Measurements from ENCODE around the gene RCC2. TPM values are rescaled to one million over a fixed set of nuclear protein-coding genes. Genes with fewer than 3 reads are reported as not detected.

RCC2 gene
- total RNA-seq, 1 donor from 2014 or later, result 72.0 TPM

GRCh38 chr1:17375651-17376050, 63.8 kb downstream of the RCC2 start:
- DNase-seq (ENCODE audit: low read depth in 2 of 2), result no peak

GRCh38 chr1:17372955-17373354, 66.5 kb downstream of the RCC2 start:
- no peak for DNase-seq (ENCODE audit: low read depth in 2 of 2)

DNA sequence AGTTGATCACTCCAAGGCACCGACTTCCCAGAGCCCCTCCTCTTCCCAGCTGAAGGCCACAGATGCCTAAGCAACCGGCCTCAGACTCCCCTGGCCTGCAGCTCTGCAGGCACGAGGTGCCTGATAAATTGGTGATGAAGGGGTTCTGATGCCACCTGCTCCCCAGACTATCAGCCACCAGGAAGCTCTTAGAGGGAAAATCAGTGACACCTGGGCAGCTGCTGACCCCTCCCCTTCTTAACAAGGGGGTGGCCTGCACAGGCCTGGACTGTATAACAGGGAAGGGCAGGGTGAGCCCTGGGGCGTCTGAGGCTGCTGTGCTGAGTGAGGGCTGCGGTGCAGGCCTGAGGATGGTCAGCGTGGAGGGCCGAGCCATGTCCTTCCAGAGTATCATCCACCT, 67.6 kb downstream of the RCC2 start, which contains the start of gene PADI6:
PADI6 (plus strand) TSS at position 301 of the 400 bp plus-strand sequence; CDS start at position 351, 50 bp downstream.
- no peak for DNase-seq (ENCODE audit: low read depth in 2 of 2)

DNA sequence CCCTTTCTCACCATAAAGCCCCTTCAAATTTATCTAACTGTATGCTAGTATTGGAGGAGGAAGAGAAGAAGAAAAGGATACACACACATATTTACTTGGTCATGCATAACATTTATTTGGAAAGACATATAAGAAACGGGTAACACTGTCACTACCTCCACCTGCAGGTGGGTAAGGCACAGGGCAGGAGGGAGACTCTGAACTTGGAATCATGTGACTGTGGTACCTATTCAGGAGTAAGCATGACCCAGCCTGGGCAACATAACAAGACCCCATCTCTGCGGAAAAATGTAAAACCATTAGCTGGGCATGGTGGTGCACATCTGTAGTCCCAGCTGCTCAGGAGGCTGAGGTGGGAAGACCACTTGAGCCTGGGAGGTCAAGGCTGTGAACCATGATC, 68.9 kb downstream of the RCC2 start:
- DNase-seq (ENCODE audit: low read depth in 2 of 2), result no peak

DNA sequence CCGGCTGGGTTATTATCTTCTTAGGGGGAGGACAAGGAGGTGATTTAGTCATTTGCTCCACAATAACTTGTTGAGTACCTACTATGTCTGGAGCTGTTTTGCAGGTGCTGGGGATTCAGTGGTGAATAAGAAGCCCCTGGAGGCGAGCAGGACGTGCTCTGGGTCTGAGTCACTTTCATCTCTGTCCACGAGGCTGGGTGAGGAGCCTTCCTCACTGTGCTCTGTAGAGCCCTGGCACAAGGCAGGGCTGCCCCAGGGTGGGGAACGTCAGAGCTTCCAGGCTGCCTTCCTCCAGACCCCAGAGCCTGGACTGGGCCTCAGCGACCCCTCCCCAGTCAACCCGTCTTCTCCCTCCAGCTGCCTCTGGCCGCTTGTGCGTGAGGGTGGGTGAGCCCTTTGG, 70.0 kb downstream of the RCC2 start:
- no peak for DNase-seq (ENCODE audit: low read depth in 2 of 2)

GRCh38 chr1:17365293-17365692, 74.2 kb downstream of the RCC2 start:
- DNase-seq (ENCODE audit: low read depth in 2 of 2), result no peak

DNA sequence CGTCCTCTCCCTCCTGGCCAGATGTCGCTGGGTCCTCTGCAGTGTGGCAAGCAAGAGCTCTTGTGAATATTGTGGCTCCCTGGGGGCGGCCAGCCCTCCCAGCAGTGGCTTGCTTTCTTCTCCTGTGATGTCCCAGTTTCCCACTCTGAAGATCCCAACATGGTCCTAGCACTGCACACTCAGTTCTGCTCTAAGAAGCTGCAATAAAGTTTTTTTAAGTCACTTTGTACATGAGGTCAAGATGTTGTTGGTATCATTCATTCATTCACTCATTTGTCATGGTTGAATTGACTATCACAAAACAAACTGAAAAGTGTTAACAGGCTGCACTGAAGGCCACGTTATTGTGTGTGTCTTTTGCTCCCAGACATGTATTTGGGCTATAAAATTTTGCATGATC, 75.7 kb downstream of the RCC2 start:
- DNase-seq (ENCODE audit: low read depth in 2 of 2), result no peak

DNA sequence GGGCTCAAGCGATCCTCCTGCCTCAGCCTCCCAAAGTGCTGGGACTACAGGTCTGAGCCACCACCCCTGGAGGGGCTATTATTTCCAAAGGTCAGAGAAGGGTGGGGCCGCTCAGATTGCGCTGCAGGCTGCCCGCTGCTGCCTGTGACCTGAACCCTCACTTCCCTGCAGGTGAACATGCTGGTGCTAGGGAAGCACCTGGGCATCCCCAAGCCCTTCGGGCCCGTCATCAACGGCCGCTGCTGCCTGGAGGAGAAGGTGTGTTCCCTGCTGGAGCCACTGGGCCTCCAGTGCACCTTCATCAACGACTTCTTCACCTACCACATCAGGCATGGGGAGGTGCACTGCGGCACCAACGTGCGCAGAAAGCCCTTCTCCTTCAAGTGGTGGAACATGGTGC, 76.1 kb downstream of the RCC2 start:
- DNase-seq (ENCODE audit: low read depth in 2 of 2), result no peak

DNA sequence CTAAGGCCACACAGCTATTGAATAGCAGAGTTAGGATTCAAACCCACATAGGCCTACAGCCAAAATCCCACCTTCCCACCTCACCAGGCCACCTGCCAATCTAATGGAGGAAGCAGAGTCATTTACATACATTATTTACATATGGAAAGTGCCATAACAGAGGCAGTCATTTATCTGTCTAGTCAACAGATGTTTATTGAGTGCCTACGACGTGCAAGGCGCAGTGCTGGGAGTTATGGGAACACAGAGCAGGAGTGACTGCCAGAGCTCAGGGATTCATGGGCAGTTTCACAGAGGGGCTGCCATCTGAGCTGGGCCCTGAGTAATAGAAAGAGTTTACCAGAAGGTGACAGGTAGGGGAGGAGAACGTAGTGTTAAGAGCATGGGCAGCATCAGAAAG, 77.8 kb downstream of the RCC2 start:
- no peak for DNase-seq (ENCODE audit: low read depth in 2 of 2)

DNA sequence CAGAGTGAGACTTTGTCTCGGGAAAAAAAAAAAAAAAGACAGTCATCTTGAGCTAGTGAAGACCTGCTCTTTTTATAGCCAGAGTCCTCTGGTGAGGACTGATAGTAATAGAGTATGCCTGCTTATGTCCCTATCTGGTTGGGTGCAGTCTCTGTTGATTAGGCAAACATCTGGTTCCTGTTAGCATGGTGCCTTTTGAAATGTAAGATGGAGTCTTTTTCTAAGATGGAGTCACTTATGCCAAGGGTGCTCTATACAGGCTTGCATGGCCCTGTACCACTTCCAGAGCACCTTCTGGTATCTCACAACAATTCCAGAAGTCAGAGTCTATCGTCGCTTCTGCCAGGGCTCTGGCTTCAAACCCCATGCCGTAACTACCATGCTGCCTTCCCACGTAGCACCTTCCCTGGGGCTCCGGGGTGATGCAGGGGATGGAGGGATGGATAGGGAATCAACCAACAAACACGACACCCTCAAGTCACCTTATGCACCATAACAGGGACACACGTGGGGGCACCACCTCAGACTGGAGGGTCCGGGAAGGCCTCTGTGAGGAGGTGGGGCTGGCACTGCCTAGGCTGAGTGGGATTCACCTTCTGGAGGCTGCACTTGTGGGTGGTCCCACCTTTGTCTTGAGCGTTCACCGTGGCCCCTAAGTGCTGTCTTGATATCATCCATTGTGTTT, 79.1 kb downstream of the RCC2 start:
- DNase-seq (ENCODE audit: low read depth in 2 of 2), result no peak

DNA sequence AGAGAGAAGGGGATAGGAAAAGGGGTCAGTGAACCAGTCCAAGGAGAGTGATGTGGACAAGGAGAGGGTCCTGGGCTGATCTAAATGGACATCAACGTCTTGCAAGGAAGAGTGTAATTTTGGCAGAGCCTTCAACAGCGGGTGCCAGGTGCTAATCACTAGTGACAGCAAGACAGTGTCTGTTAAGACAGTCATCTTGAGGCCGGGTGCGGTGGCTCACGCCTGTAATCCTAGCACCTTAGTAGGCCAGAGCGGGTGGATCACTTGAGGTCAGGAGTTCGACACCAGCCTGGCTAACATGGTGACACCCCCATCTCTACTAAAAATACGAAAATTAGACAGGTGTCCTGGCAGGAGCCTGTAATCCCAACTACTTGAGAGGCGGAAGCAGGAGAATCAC, 79.7 kb downstream of the RCC2 start:
- no peak for DNase-seq (ENCODE audit: low read depth in 2 of 2)

- DNase-seq (ENCODE audit: low read depth in 2 of 2), result no peak
Measured at GRCh38 chr1:17359031-17359430, 80.4 kb downstream of the RCC2 start.

GRCh38 chr1:17358557-17358956, 80.9 kb downstream of the RCC2 start:
- no peak for DNase-seq (ENCODE audit: low read depth in 2 of 2)

Other genes starting within 250 kb of the RCC2 start
- under 0.01 and 0.13 TPM in 2 replicates for gene PADI1, start 234.5 kb downstream of the RCC2 start, total RNA-seq
- gene PADI3, start 190.6 kb downstream of the RCC2 start, total RNA-seq, result not detected in 2 replicates
- gene PADI4, start 131.5 kb downstream of the RCC2 start, total RNA-seq, result not detected in 2 replicates
- gene PADI6, start 67.5 kb downstream of the RCC2 start, total RNA-seq, result not detected in 2 replicates
- gene ARHGEF10L, start 100.0 kb upstream of the RCC2 start, total RNA-seq, result 1.2 and 1.5 TPM in 2 replicates

Data from dermis microvascular lymphatic vessel endothelial cell (primary cell).